OCI-LY1 (cell line): ENCODE results near the gene PTPRE.

ENCODE experiments used
- CTCF ChIP-seq: fragments of 200-600 bp; sonication (generic), shearing (Covaris generic); IDR thresholded peaks from 2 replicates; pipeline ENCODE4 v1.5.1; 2017; ENCODE audit warnings: mild to moderate bottlenecking, antibody characterized with exemption, low read length, moderate library complexity, mixed read lengths
- EZH2 ChIP-seq: fragments of 200-600 bp; sonication (generic), shearing (Covaris generic); IDR thresholded peaks from 2 replicates; pipeline ENCODE4 v1.8.0; 2017; ENCODE audit warnings: borderline replicate concordance, mixed run types, mild to moderate bottlenecking, antibody characterized with exemption, low read length, moderate library complexity, mixed read lengths

- TF ChIP-seq EZH2, result no peak
- TF ChIP-seq CTCF, result no peak
Observed at GRCh38 chr10:128046953-128047290, 140.0 kb downstream of the PTPRE start.
